ENCODE measurements around the gene SMARCD2.
A peak's percentile ranks its signal among the peaks of the same experiment; 100 is the strongest.
"Not testable (repeated sequence)": the region's sequence is repeated elsewhere in the genome, so short reads cannot be mapped to it uniquely, and the experiment has no call there.

SMARCD2 gene

DNA sequence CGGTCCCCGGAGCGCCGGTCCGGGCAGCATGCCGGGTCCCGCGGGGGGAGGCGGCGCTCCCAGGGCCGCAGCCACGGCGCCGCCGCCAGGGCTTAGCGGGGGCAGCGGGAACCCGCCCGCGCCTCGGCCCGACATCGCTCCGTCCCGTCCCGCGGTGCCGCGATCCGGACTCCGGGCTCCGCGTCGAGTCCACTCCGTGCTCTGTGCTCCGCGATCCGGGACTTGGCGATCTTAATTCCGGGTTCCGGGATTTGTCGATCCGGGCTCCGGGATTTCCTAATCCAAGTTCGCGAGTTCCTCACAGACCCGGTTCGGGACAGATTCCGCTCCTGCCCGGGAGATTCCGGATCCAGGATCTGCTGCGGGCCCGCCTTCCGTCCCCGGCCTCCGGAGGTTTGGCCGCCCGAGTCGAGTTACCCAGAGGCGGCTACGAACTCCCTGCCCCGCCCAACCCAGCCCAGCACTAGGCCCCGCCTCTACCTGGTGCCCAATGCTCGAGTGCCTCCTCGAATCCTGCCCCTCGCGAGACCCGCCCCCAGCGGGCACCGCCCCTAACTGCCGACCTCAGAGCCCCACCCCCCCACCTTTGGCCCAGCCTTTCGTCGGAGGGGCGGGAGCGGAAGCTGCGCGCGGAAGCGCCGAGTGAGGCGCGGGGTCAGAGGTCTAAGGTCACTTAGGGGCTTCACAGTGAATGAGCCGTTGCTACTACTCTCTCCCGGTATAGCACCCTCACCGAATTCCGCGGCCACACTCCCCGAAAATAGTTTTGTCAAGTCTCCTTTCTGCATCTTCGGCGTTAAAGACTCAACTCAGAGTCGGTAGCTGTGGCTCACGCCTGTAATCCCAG is at the start of gene SMARCD2:
TSS of gene SMARCD2 (minus strand) at position 146 of the 847 bp plus-strand sequence. CDS start at position 135, 11 bp downstream.
- peak within 1 kb of the TSS; percentile 55 for H3K4me3 ChIP-seq (ENCODE audit: low read depth, low read length)
- TF ChIP-seq, protein P1, sequence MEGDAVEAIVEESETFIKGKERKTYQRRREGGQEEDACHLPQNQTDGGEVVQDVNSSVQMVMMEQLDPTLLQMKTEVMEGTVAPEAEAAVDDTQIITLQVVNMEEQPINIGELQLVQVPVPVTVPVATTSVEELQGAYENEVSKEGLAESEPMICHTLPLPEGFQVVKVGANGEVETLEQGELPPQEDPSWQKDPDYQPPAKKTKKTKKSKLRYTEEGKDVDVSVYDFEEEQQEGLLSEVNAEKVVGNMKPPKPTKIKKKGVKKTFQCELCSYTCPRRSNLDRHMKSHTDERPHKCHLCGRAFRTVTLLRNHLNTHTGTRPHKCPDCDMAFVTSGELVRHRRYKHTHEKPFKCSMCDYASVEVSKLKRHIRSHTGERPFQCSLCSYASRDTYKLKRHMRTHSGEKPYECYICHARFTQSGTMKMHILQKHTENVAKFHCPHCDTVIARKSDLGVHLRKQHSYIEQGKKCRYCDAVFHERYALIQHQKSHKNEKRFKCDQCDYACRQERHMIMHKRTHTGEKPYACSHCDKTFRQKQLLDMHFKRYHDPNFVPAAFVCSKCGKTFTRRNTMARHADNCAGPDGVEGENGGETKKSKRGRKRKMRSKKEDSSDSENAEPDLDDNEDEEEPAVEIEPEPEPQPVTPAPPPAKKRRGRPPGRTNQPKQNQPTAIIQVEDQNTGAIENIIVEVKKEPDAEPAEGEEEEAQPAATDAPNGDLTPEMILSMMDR (IDR thresholded peaks at IDR 0.05; ENCODE audit: borderline replicate concordance, insufficient read depth, low read depth, low read length): no peak

DNA sequence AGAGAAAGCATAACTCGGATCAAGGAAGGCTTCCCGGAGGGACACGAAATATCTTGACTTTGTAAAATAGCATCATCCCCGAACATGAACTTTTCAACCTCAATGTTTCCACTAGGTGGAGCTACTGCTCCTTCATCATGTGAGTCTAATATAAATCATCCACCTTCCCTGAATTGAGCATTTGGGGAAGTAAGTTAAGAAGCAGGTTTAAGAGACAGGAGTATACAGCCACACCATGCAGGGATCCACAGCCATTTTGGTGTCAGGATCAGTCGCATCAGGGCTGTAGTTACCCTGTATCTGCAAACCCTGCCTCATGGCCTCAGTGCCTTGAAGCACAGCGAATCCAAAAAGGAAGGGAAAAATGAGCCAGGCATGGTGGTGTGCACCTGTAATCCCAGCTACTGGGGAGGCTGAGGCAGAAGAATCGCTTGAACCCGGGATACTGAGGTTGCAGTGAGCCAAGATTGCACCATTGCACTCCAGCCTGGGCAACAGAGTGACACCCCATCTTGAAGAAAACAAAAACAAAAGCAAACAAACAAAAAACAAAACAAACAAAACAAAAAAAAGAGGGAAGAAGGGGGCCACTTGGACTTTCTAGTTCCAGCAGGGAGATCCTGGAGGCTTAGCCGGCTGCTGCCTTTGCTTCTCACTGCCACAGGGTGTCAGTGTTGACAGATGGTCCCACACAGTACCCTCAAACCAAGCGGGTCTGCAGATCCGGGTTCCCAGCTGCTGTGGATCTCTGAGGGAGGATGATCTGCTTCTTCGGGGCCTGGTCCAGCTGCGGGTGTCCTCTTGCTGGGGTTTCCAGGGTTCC is 46.8 kb upstream of the SMARCD2 start:
- not testable (repeated sequence) for H3K4me3 ChIP-seq (ENCODE audit: low read depth, low read length)
- TF ChIP-seq, protein P1 (IDR thresholded peaks at IDR 0.05; ENCODE audit: borderline replicate concordance, insufficient read depth, low read depth, low read length): peak; percentile 53

DNA sequence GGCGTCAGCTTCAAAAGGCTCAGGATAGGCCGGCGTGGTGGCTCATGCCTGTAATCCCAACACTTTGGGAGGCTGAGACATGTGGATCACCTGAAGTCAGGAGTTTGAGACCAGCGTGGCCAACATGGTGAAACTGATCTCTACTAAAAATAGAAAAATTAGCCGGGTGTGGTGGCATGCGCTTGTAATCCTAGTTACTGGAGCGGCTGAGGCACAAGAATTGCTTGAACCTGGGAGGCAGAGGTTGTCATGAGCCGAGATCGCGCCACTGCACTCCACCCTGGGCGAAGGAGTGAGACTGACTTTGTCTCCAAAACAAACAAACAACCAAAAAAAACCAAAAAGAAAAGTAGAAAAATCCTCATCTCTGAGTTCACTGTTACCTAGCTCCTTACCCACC is 42.6 kb upstream of the SMARCD2 start:
- not testable (repeated sequence) for H3K4me3 ChIP-seq (ENCODE audit: low read depth, low read length)

DNA sequence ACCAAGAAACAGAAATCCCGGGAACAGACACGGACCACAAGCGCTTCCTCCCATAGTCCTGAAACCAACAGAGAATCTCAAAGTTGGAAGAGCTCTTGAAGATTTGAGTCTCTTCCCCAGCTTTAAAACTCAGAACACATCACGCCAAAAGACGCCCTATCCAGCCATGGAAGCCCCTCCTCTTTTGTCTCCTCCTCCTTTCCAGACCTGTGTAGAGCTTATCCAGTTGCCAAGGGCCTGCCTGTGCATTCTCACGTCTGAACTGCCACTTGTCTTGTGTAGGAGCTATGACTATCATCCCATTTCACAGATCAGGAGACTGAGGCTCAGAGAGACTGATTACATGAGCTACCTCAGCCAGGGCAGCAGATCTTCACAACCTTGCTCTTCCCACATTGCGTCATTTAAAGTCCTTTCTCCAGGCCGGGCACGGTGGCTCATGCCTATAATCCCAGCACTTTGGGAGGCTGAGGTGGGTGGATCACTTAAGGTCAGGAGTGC is 40.2 kb upstream of the SMARCD2 start:
- H3K4me3 ChIP-seq (ENCODE audit: low read depth, low read length): not testable (repeated sequence)

DNA sequence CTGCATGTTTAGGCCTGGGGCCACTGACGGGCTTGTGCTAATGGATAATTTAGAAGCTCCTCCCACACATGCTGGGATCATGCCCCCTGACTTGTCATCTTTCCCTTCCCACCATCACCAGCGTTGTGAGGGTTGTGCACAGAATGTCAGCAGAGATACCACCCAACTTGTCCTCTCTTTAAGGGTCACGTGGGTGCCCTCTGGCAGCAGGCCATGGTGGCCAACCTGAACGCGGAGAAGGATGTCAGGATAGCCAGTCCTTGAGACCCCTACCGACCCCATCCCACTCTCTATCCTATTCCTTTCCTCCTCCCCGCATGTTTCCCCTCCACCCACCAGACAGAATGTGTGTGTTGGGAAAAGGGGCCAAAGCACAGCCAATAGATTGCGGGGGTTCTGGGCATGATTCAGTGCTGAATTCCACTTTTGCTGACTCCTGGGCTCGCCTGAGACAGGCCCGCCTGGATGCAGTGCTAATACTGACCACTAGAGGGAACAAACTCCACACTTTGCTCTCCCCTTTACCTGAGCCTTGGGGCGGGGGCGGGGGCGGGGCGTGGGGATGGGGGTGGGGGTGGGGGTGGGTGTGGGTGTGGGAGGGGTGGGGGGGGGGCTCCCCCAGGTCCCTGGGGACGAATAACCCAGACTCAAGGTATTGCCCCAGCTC is 39.6 kb upstream of the SMARCD2 start, which contains the start of gene GH2:
TSS of gene GH2 (minus strand) at position 10 of the 667 bp plus-strand sequence. CDS start 143 bp downstream, outside the sequence.
- H3K4me3 ChIP-seq (ENCODE audit: low read depth, low read length): no peak within 1 kb of the TSS
- TF ChIP-seq, protein P1 (IDR thresholded peaks at IDR 0.05; ENCODE audit: borderline replicate concordance, insufficient read depth, low read depth, low read length): peak; percentile 80

DNA sequence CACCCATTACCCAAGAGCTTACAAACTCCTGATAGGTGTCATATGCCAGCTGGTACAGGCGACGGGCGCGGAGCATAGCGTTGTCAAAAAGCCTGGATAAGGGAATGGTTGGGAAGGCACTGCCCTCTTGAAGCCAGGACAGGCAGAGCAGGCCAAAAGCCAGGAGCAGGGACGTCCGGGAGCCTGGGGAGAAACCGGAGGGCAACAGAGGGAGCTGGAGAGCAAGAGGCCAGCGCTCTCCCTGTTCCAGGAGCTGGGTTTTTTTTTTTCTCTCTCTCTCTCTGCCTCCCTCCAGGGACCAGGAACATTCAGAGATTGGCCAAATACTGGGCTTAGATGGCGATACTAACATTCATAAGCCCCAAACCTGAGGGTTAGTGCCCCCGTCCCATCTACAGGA is 38.9 kb upstream of the SMARCD2 start:
- H3K4me3 ChIP-seq (ENCODE audit: low read depth, low read length): not testable (repeated sequence)

DNA sequence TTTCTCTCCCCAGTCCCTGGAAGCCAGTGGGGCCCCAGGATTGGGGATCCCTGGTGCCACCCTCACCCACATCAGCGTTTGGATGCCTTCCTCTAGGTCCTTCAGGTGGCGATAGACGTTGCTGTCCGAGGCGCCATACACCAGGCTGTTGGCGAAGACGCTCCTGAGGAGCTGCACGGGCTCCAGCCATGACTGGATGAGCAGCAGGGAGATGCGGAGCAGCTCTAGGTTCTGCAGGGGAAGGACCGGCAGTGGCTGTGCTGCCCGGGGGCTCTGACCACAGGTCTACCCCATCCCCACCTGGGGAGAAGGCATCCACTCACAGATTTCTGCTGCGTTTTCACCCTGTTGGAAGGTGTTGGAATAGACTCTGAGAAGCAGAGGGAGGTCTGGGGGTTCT is 38.2 kb upstream of the SMARCD2 start:
- no peak overlapping the region for H3K4me3 ChIP-seq (ENCODE audit: low read depth, low read length)

DNA sequence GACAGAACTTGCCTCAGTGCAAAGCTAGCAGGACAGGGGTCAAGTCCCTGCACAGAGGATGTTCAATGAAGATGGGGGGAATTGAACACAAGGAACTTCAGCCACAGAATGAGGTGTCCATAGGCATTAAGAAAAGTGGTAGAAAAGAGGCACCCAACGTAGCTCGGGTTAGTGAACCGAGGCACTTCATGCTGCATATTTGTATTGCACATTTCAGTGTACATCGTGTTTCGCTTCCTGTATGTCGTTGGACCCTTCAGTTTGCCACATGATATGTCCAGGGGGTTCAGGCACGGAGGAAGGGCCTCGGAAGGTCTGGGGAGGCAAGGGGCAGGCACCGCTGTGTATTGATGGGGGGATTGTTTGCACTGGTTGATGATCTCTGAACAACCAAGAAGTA is 35.9 kb upstream of the SMARCD2 start:
- H3K4me3 ChIP-seq (ENCODE audit: low read depth, low read length): not testable (repeated sequence)

More for the DNA sequence above, 38.2 kb upstream of the SMARCD2 start:
- TF ChIP-seq, protein P1 (IDR thresholded peaks at IDR 0.05; ENCODE audit: borderline replicate concordance, insufficient read depth, low read depth, low read length): no peak

DNA sequence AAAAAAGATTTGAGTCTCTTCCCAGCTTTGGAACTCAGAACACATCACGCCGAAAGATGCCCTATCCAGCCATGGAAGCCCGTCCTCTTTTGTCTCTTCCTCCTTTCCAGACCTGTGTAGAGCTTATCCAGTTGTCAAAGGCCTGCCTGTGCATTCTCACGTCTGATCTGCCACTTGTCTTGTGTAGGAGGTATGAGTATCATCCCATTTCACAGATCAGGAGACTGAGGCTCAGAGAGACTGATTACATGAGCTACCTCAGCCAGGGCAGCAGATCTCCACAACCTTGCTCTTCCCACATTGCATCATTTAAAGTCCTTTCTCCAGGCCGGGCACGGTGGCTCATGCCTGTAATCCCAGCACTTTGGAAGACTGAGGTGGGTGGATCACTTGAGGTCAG is 32.2 kb upstream of the SMARCD2 start:
- not testable (repeated sequence) for H3K4me3 ChIP-seq (ENCODE audit: low read depth, low read length)

DNA sequence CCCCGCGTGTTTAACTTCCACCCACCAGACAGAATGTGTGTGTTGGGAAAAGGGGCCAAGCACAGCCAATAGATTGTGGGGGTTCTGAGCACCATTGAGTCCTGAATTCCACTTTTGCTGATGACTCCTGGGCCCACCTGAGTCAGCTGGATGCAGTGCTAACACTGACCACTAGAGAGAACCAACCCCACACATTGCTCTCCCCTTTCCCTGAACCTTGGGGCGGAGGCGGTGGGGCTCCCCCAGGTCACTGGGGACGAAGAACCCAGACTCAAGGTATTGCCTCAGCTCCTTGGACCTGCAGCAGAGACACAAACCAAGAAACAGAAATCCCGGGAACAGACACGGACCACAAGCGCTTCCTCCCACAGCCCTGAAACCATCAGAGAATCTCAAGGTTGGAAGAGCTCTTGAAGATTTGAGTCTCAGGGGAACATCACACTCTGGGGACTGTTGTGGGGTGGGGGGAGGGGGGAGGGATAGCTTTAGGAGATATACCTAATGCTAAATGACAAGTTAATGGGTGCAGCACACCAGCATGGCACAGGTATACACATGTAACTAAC is 31.7 kb upstream of the SMARCD2 start:
- H3K4me3 ChIP-seq (ENCODE audit: low read depth, low read length): not testable (repeated sequence)

DNA sequence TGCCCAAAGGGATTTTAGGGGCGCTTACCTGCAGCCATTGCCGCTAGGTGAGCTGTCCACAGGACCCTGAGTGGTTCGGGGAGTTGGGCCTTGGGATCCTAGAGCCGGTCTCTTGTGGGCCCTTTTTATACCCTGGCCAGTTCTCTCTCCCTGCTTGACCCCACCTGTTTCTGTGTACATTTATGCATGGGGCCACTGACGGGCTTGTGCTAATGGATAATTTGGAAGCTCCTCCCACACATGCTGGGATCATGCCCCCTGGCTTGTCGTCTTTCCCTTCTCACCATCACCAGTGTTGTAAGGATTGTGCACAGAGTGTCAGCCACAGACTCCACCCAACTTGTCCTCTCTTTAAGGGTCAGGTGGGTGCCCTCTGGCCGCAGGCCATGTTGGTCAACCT is 31.1 kb upstream of the SMARCD2 start, which contains the start of gene CSH2:
TSS of gene CSH2 (minus strand) at position 101 of the 400 bp plus-strand sequence. CDS start at position 38, 63 bp downstream.
- H3K4me3 ChIP-seq (ENCODE audit: low read depth, low read length): not testable (repeated sequence)

DNA sequence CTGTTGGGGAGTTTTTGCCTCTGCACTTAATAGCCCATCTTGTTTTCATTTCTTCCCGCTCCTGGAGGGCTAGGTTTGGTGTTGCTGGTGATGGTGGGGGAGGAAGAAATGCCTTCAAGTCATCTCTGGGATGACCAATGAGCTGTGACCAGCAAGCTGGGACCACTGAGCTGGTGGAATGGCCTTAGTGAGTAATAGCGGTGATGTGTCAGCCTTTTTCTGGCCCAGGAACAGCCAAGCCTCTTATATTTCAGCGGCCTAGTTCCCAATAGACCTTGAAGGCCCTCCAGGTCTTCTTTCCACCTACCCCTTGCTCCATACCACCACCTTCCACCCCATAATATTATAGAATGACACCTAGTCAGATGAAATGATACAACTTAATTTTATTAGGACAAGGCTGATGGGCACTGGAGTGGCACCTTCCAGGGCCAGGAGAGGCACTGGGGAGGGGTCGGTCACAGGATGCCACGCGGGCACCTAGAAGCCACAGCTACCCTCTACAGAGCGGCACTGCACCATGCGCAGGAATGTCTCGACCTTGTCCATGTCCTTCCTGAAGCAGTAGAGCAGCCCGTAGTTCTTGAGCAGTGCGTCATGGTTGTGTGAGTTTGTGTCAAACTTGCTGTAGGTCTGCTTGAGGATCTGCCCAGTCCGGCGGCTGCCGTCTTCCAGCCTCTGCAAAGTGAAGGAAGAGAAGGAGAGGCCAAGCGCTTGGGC is 29.3 kb upstream of the SMARCD2 start:
- not testable (repeated sequence) for H3K4me3 ChIP-seq (ENCODE audit: low read depth, low read length)

DNA sequence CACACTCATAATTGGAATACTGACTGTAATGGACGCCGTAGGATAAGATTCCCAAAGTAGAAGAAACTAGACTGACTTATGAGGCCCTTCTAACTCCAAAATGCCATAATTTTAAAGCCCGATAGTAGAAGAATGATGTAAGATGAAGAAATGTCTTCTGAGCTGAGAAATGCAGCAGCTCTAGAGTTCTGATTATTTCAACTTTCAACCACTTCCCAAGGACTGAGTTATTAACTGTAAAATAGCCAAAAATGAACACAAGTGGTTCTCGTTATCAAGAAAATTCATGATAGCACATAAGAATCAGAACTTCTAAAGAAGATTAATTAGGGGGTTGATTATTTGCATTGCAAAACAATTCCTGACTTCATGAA is 27.8 kb upstream of the SMARCD2 start:
- H3K4me3 ChIP-seq (ENCODE audit: low read depth, low read length): not testable (repeated sequence)
